Naive thymus-derived CD4-positive, alpha-beta T cell (primary cell): ENCODE measurements around the gene CACNG1. TPM values are rescaled to one million over a fixed set of nuclear protein-coding genes. Genes with fewer than 3 reads are reported as not detected.

Experiments used
- ATAC-seq: fragments of 150-1000 bp; cut with Tn5 transposase; 2 replicates; pipeline ENCODE4 v1.10.0; 2021; ENCODE audit warnings: mild to moderate bottlenecking, moderate library complexity
- CTCF ChIA-PET: fragments of 350-600 bp; sonication (Branson Sonifier 250); formaldehyde crosslinking; loops from one replicate; lab custom pipeline; 2021; ENCODE audit warnings: antibody characterized with exemption; lab: Charles Lee
- POLR2A ChIA-PET: fragments of 350-600 bp; sonication (Branson Sonifier 250); formaldehyde crosslinking; loops from one replicate; lab custom pipeline; 2021; ENCODE audit warnings: antibody characterized with exemption, inconsistent platforms; lab: Charles Lee
- DNase-seq, 9 donors: peaks; one replicate each; pipeline versions ENCODE4 v3.0.0 to v3.0.0-alpha.2; 2020 to 2022; ENCODE audit warnings: mixed read lengths in 1 of 9
- H3K27ac ChIP-seq: one replicate; pipeline ENCODE4 v1.7.0; 2013; ENCODE audit warnings: mild to moderate bottlenecking, low read depth, low read length, moderate library complexity
- H3K27me3 ChIP-seq, 2 donors: one replicate each; pipeline ENCODE4 v1.7.0; 2013; ENCODE audit warnings: low read length in 2 of 2, mild to moderate bottlenecking in 2 of 2, moderate library complexity in 2 of 2; ENCODE audit not compliant: control insufficient read depth in 2 of 2, insufficient read depth in 2 of 2
- H3K36me3 ChIP-seq, 3 experiments: 1 replicate in 2 of 3; 2 replicates in 1 of 3; pipeline ENCODE4 v1.7.0; 2013; ENCODE audit warnings: low read length in 3 of 3, mild to moderate bottlenecking in 3 of 3, moderate library complexity in 1 of 3; ENCODE audit not compliant: insufficient read depth in 3 of 3, control insufficient read depth in 2 of 3
- H3K4me1 ChIP-seq, 2 donors: one replicate each; pipeline ENCODE4 v1.7.0; 2013; ENCODE audit warnings: low read length in 2 of 2, mild to moderate bottlenecking in 2 of 2, moderate library complexity in 1 of 2; ENCODE audit not compliant: control insufficient read depth in 2 of 2, insufficient read depth in 2 of 2
- H3K4me3 ChIP-seq: 2 replicates; pipeline ENCODE4 v1.7.0; 2013; ENCODE audit warnings: mild to moderate bottlenecking, low read length
- H3K9me3 ChIP-seq, 3 experiments: 1 replicate in 2 of 3; 2 replicates in 1 of 3; pipeline ENCODE4 v1.7.0; 2013; ENCODE audit warnings: low read length in 3 of 3; ENCODE audit not compliant: control insufficient read depth in 2 of 3
- H3K27ac Mint-ChIP-seq, 9 donors: one replicate each; pipeline ENCODE4 v1.8.0; 2020 to 2022; ENCODE audit warnings: mixed read lengths in 9 of 9, mild to moderate bottlenecking in 8 of 9, moderate library complexity in 5 of 9, inconsistent platforms in 2 of 9
- H3K27me3 Mint-ChIP-seq, 5 donors: one replicate each; pipeline ENCODE4 v1.8.0; 2021 to 2022; ENCODE audit warnings: mixed read lengths in 5 of 5, mild to moderate bottlenecking in 1 of 5
- H3K36me3 Mint-ChIP-seq, 5 donors: one replicate each; pipeline ENCODE4 v1.8.0; 2020 to 2022; ENCODE audit warnings: mixed read lengths in 5 of 5, mild to moderate bottlenecking in 3 of 5, inconsistent platforms in 1 of 5
- H3K4me1 Mint-ChIP-seq, 7 donors: one replicate each; pipeline ENCODE4 v1.8.0; 2020 to 2022; ENCODE audit warnings: mixed read lengths in 7 of 7, mild to moderate bottlenecking in 3 of 7, inconsistent platforms in 1 of 7
- H3K4me3 Mint-ChIP-seq, 10 donors: one replicate each; pipeline ENCODE4 v1.8.0; 2020 to 2022; ENCODE audit warnings: mild to moderate bottlenecking in 10 of 10, mixed read lengths in 10 of 10, moderate library complexity in 6 of 10, inconsistent platforms in 2 of 10
- H3K9me3 Mint-ChIP-seq, 11 donors: one replicate each; pipeline ENCODE4 v1.8.0; 2020 to 2022; ENCODE audit warnings: mixed read lengths in 11 of 11, mild to moderate bottlenecking in 4 of 11, inconsistent platforms in 1 of 11, moderate library complexity in 1 of 11
- intact Hi-C, 2 donors: fragments of 100-400 bp; cut with micrococcal nuclease; formaldehyde crosslinking; loops; one replicate each; pipeline ENCODE4 v1.15.1; 2023
- polyA plus RNA-seq, 2 donors: library from polyadenylated mRNA; unstranded; fragments of 300-500 nt; fragmentation: Illumina TruSeq; gene quantifications; one replicate each; pipeline ENCODE4 v1.2.3, GENCODE V29; 2021
- total RNA-seq, 6 experiments: library from RNA in 5 of 6; stranded (reverse) in 5 of 6; gene quantifications; 1 replicate in 5 of 6; 2 replicates in 1 of 6; pipeline ENCODE4 v1.2.3 and lab custom pipeline; 2021 to 2026

The CACNG1 gene
- total and polyA plus RNA-seq, 7 experiments from 2014 or later: not detected

GRCh38 chr17:67017910-67018309 is 26.4 kb upstream of the CACNG1 start:
- H3K27me3 ChIP-seq: no peaks in the 10 kb centered on the region
- Mint-ChIP-seq H3K4me1 (no peaks in the 10 kb centered on the region), H3K4me3 (no peak overlapping the region), H3K27me3 (peaks cover 0 to 14% (median 4%) of the 10 kb centered on the region in 5 donors), H3K27ac (no peak overlapping the region), H3K36me3 (no peaks in the 10 kb centered on the region), H3K9me3 (peaks cover 0 to 5% (median 0%) of the 10 kb centered on the region in 11 donors)
- H3K4me1 ChIP-seq: no peaks in the 10 kb centered on the region
- ChIA-PET POLR2A (interaction anchor here (0.7 kb wide), 1 partner anchor 1168 kb away, joined by 3 read pairs; no protein-coding TSS in a partner anchor), CTCF (interaction anchor here (0.5 kb wide), 1 partner anchor 15 kb away, joined by 3 read pairs; no protein-coding TSS in a partner anchor)
- H3K36me3 ChIP-seq: no peaks in the 10 kb centered on the region
- no peak overlapping the region for H3K4me3 ChIP-seq
- intact Hi-C loops: no loop called here
- ATAC-seq (no peak), DNase-seq (no peak)
- H3K27ac ChIP-seq: no peak overlapping the region
- no peaks in the 10 kb centered on the region for H3K9me3 ChIP-seq

GRCh38 chr17:67018471-67019434 is 25.6 kb upstream of the CACNG1 start:
- no peak for ATAC-seq
- intact Hi-C loops: no loop called here
- no peaks in the 10 kb centered on the region for H3K4me1 ChIP-seq
- ChIA-PET CTCF (interaction anchor here (0.5 kb wide), 1 partner anchor 16 kb away, joined by 3 read pairs; no protein-coding TSS in a partner anchor), POLR2A (no interaction called here)
- no peak for DNase-seq
- no peak overlapping the region for H3K27ac ChIP-seq
- peaks cover 0 to 14% (median 0%) of the 10 kb centered on the region in 5 donors for H3K27me3 Mint-ChIP-seq
- no peaks in the 10 kb centered on the region for H3K4me1 Mint-ChIP-seq
- no peaks in the 10 kb centered on the region for H3K36me3 Mint-ChIP-seq
- H3K9me3 ChIP-seq: no peaks in the 10 kb centered on the region
- H3K4me3 Mint-ChIP-seq: no peak overlapping the region
- peaks cover 0 to 5% (median 0%) of the 10 kb centered on the region in 11 donors for H3K9me3 Mint-ChIP-seq
- no peaks in the 10 kb centered on the region for H3K27me3 ChIP-seq
- H3K4me3 ChIP-seq: no peak overlapping the region
- no peaks in the 10 kb centered on the region for H3K36me3 ChIP-seq
- no peak overlapping the region for H3K27ac Mint-ChIP-seq

GRCh38 chr17:67019809-67020208 is 24.5 kb upstream of the CACNG1 start:
- H3K4me3 Mint-ChIP-seq: no peak overlapping the region
- ChIA-PET CTCF (no interaction called here), POLR2A (no interaction called here)
- Histone ChIP-seq H3K4me3 (no peak overlapping the region), H3K36me3 (no peaks in the 10 kb centered on the region), H3K27me3 (no peaks in the 10 kb centered on the region), H3K27ac (no peak overlapping the region), H3K4me1 (no peaks in the 10 kb centered on the region), H3K9me3 (no peaks in the 10 kb centered on the region)
- no peak for ATAC-seq
- H3K27ac Mint-ChIP-seq: no peak overlapping the region
- no peaks in the 10 kb centered on the region for H3K4me1 Mint-ChIP-seq
- peaks cover 0 to 4% (median 0%) of the 10 kb centered on the region in 11 donors for H3K9me3 Mint-ChIP-seq
- peaks cover 0 to 8% (median 0%) of the 10 kb centered on the region in 5 donors for H3K27me3 Mint-ChIP-seq
- intact Hi-C loops: no loop called here
- DNase-seq: no peak
- no peaks in the 10 kb centered on the region for H3K36me3 Mint-ChIP-seq

DNA sequence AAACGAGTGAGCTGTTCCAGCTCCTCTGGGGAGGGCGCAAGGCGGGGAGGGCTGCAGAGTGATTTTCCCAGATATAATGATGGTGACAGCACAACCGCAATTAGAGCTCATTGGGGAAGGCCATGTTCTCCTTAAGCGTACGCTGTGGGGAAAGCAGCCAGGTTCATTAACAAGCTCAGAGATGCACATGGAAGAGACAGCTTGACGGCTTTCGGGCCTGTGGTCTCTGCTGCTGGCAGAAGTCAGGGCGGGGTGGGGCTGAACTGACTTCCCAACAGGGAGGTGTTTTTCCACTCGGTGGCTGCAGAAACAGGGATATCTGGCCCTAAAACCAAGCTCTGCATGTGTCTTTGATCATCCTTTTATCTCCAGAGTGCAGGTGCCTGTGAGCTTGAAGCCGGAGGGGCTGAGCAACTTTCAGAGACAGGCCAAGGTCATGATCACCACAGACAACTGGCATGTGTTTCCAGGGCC is 24.0 kb upstream of the CACNG1 start:
- no peak for ATAC-seq
- Histone ChIP-seq H3K27ac (no peak overlapping the region), H3K9me3 (no peaks in the 10 kb centered on the region), H3K4me1 (no peaks in the 10 kb centered on the region), H3K27me3 (no peaks in the 10 kb centered on the region), H3K4me3 (no peak overlapping the region), H3K36me3 (no peaks in the 10 kb centered on the region)
- intact Hi-C loops: no loop called here
- H3K9me3 Mint-ChIP-seq: peaks cover 0 to 2% (median 0%) of the 10 kb centered on the region in 11 donors
- ChIA-PET POLR2A (no interaction called here), CTCF (no interaction called here)
- DNase-seq: no peak
- peaks cover 0 to 12% (median 0%) of the 10 kb centered on the region in 5 donors for H3K27me3 Mint-ChIP-seq
- no peak overlapping the region for H3K4me3 Mint-ChIP-seq
- H3K27ac Mint-ChIP-seq: no peak overlapping the region
- H3K36me3 Mint-ChIP-seq: no peaks in the 10 kb centered on the region
- no peaks in the 10 kb centered on the region for H3K4me1 Mint-ChIP-seq

DNA sequence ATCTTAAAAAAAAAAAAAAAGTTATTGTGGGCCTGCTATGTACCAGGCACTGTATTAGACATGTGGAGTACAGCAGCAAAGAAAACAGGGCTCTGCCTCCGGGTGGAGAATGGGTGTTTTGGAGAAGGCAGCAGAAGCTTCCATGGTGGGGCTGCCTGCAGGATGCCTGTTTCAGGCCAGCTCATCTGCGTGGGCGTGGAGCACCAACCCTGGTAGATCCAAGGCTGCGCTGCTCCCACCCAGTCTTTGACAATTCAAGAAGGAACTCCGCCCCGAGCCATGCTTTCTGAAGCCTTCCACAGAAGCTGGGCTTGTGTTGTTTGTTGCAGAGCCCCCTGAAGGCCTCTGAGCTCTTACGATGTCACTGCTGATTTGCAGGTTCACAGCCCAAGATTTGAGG is 23.2 kb upstream of the CACNG1 start:
- peaks cover 0 to 2% (median 0%) of the 10 kb centered on the region in 11 donors for H3K9me3 Mint-ChIP-seq
- H3K9me3 ChIP-seq: no peaks in the 10 kb centered on the region
- POLR2A ChIA-PET: no interaction called here
- H3K36me3 ChIP-seq: no peaks in the 10 kb centered on the region
- H3K4me3 ChIP-seq: no peak overlapping the region
- H3K4me1 Mint-ChIP-seq: no peaks in the 10 kb centered on the region
- no peaks in the 10 kb centered on the region for H3K27me3 ChIP-seq
- H3K4me1 ChIP-seq: no peaks in the 10 kb centered on the region
- H3K4me3 Mint-ChIP-seq: no peak overlapping the region
- no peak overlapping the region for H3K27ac ChIP-seq
- DNase-seq: no peak
- ATAC-seq: no peak
- CTCF ChIA-PET: no interaction called here
- H3K27me3 Mint-ChIP-seq: peaks cover 0 to 9% (median 0%) of the 10 kb centered on the region in 5 donors
- no peak overlapping the region for H3K27ac Mint-ChIP-seq
- intact Hi-C loops: no loop called here
- no peaks in the 10 kb centered on the region for H3K36me3 Mint-ChIP-seq

- H3K4me3 ChIP-seq: no peak overlapping the region
- ATAC-seq (no peak), DNase-seq (no peak)
- no peaks in the 10 kb centered on the region for H3K27me3 ChIP-seq
- ChIA-PET POLR2A (no interaction called here), CTCF (no interaction called here)
- H3K4me1 ChIP-seq: no peaks in the 10 kb centered on the region
- peaks cover 0 to 4% (median 0%) of the 10 kb centered on the region in 5 donors for H3K27me3 Mint-ChIP-seq
- no peaks in the 10 kb centered on the region for H3K36me3 Mint-ChIP-seq
- H3K9me3 Mint-ChIP-seq: peaks cover 0 to 2% (median 0%) of the 10 kb centered on the region in 11 donors
- no peaks in the 10 kb centered on the region for H3K4me1 Mint-ChIP-seq
- intact Hi-C loops: no loop called here
- H3K9me3 ChIP-seq: no peaks in the 10 kb centered on the region
- H3K4me3 Mint-ChIP-seq: no peak overlapping the region
- H3K27ac Mint-ChIP-seq: no peak overlapping the region
- H3K27ac ChIP-seq: no peak overlapping the region
- H3K36me3 ChIP-seq: no peaks in the 10 kb centered on the region
Observed at GRCh38 chr17:67021743-67022450, 22.5 kb upstream of the CACNG1 start.
